GM21786 (cell line): ENCODE results near the gene ECE1.

ENCODE experiments used
- ATAC-seq: cut with Tn5 transposase; IDR thresholded peaks from one replicate; pipeline ENCODE4 v1.9.1; 2021; ENCODE audit not compliant: unreplicated experiment

The ECE1 gene

GRCh38 chr1:21255284-21255942 lies 34.9 kb downstream of the ECE1 start:
- ATAC-seq = no peak

DNA sequence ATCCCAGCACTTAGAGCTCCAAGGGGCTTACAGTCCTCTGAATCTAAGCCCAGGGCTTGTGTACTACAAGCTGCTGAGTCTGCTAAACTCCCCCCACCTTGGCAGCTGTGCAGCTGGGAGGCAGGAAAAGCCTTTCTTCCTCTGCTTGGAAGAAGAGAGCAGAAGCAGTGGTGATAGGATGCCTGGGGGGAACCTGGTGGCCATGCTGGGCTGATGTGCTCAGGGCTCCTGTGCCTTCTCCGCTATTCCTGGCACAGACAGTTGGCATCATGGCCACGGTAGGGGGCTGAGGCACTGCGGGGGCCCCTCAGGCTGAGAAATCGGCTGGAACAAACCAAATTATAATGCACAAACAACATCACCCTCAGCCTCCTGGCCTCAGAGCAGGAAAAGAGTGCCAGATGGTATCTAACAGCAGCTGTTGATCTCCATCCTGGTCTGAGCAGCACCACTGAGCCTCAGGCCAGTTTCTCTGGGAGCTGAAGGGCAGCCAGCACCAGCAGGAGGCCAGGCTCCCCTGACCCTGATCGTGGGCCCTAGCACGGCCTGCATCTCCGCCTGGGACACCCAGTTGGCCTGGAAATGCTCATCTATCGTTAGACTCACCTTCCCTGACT lies 35.8 kb downstream of the ECE1 start:
- no peak for ATAC-seq

DNA sequence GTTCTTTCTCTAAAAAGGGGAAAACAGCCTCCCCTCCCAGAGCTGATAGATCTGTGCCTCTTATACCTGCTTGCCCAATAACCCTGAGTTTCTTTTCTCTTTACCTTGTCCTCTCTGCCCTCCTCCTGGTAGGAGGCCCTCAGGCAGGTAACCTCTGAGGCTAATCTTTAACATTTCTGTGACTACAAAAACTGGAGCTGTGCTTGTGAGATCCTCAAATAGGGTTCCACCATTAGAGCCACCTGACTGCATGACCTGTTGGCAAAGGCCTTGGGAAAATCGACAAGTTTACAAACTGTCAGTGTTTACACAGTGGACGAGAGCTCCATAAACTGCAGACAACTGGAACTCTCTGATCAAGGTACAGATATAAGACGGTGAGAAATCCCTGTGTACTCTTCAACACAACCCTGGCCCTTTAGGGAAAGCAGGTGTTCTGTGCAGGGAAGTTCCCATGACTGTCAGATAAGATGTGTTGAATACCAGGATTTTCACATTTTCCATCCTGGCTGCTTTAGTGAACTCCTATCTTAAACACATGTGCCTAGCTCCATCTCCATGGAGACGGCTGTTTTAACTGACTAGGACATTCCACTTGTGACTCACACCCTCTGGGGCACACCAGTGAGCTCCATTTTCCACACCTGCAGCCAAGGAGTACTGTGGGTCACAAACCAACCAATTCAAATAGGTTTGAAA lies 38.3 kb downstream of the ECE1 start:
- ATAC-seq = no peak

GRCh38 chr1:21249940-21250493 lies 40.2 kb downstream of the ECE1 start:
- no peak for ATAC-seq

- no peak for ATAC-seq
Measured at GRCh38 chr1:21247892-21248715, 42.2 kb downstream of the ECE1 start.

DNA sequence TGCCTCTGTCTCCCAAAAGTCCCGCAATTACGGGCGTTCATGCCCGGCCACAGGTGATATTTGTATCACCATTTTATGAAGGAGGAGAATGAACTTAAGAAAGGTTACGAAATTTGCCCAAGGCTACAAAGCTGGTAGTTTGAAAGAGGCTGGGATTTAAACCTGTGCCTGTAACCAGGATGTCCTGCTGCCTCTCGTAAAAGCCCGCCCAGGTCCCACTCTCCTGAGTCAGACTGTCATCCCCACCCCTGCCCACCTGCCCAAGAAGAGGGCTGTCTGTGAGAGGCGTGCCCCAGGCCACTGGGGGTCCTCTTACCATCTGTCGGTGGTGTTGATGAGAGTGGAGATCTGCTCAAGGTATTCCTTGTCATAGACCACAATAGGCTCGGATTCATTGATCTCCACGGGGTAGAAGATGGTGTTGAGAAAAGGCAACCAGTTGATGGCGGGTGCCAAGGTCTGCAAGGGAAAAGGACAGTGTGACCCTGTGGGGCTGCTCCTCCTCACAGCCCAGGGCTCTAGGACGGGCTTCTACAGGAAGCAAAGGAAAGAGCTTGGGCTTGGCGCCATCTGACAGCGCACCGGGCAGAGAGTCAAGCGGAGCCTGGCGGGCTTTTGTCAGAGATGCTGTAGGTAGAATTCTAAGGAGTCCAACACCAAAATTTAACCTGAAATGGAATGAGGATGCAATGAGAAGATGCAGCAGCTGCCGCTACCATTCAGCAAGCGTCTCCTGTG lies 43.2 kb downstream of the ECE1 start:
- ATAC-seq = no peak

DNA sequence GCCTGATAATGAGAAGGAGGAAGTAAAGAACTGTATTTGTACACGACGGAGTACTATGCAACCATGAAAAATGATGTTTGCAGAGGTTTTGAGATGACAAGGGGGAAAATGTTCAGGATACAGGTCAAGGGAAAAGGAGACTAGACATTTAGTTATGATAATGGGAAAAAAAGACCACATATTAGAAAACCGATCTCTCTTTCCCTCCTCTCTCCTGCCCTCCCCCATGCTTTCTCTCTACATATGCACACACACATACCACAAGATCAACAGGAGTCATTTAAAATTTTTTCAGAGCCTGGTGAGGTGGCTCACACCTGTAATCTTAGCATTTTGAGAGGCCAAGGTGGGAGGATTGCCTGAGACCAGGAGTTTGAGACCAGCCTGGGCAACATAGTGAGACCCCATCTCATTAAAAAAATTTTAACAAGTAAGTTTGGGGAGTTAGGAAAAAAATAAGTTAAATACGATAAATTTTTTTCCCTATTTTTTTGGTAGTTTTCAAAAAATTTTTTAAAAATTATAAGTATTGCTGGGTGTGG lies 44.5 kb downstream of the ECE1 start:
- no peak for ATAC-seq

GRCh38 chr1:21244986-21245687 lies 45.1 kb downstream of the ECE1 start:
- ATAC-seq = no peak

DNA sequence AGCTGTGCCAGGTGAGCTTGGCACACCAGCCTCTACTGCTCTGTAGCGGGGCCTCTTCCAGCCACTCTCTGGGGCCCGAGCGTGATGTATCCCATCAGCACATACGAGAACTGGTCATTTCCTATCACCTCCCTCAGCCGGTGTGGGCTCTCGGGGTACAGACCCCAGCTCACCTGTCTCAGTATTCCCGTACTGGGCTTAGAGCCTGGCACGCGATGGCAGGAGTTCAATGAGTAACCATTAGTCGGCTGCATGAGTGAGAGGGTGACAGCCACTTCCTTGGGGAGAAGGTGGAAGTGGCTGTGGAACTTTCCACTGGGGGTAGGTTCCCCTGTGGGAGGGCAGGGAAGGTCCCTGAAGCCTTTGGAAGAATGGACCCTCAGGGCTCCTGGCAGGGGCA lies 46.1 kb downstream of the ECE1 start:
- no peak for ATAC-seq

- no peak for ATAC-seq
Measured at GRCh38 chr1:21242846-21243245, 47.4 kb downstream of the ECE1 start.

- ATAC-seq = no peak
Measured at GRCh38 chr1:21241771-21242581, 48.3 kb downstream of the ECE1 start.

DNA sequence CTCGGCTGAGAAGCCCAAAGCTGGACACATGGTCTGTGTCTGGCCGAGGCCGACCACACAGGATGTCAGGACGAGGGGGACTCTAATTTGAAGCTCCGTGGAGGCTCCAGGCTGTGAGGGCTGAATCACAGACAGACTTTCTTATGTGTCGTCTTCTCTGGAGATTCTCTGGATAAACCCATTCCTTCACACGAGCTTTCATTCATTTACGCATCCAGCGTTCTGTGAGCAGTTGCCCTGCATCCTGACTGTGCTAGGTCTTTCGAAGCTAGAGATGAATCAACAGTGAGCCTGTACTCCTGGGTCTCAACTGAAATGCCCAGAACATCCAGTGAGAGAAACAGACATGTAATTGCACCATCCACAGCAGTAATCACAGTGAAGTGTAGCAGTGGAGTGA lies 49.6 kb downstream of the ECE1 start:
- ATAC-seq = no peak

DNA sequence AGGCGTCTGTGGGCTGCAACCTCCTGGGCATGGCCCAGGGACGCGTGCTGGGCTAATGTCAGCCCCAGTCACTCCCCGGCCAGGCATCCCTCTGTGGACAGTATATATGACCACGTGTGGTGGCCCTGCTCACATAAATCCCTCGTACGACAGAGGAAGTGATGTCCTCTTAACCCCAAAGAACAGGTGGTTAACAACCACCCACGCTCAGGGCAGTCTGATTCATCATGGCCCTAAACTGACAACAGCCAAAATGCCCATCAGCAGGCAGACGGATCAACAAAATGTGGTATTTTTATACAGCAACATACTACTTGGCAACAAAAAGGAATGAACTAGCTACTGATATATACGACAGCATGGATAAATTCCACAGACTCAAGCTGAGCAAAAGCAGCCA lies 51.0 kb downstream of the ECE1 start:
- ATAC-seq = no peak

- no peak for ATAC-seq
Measured at GRCh38 chr1:21238141-21238800, 52.0 kb downstream of the ECE1 start.

GRCh38 chr1:21237446-21238088 lies 52.7 kb downstream of the ECE1 start:
- ATAC-seq = no peak

DNA sequence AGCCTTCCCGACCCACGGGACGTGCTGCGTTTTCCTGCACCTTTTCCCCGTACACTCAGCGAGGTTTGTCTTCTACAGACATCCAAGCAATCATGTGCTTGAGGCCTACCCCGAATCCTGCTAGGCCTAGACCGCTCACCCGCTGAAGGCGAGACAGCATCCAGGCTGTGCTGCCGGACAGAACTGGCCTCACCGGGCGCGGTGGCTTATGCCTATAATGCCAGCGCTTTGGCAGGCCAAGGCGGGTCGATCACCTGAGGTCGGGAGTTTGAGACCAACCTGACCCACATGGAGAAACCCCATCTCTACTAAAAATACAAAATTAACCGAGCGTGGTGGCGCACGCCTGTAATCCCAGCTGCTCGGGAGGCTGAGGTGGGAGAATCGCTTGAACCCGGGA lies 54.1 kb downstream of the ECE1 start:
- no peak for ATAC-seq

GRCh38 chr1:21234779-21235178 lies 55.5 kb downstream of the ECE1 start:
- no peak for ATAC-seq

- no peak for ATAC-seq
Measured at GRCh38 chr1:21233490-21233889, 56.8 kb downstream of the ECE1 start.
